NCI-H774 (cell line): ENCODE measurements around the gene GCSH.
A peak's percentile ranks its signal among the peaks of the same experiment; 100 is the strongest.

Experiments used
- DNase-seq: peaks from one replicate; lab custom pipeline; 2025; lab: John Stamatoyannopoulos, UW

GCSH gene

GRCh38 chr16:81041696-81042095 is 54.5 kb downstream of the GCSH start:
- no peak for DNase-seq

- DNase-seq = no peak
Observed at GRCh38 chr16:81040842-81041241, 55.4 kb downstream of the GCSH start.

- no peak for DNase-seq
Observed at GRCh38 chr16:81040131-81040530, 56.1 kb downstream of the GCSH start.

- no peak for DNase-seq
Observed at GRCh38 chr16:81036751-81037350, 59.3 kb downstream of the GCSH start.

- DNase-seq = no peak
Observed at GRCh38 chr16:81035975-81036750, 60.0 kb downstream of the GCSH start.

- peak; percentile 74 for DNase-seq
Observed at GRCh38 chr16:81035398-81035974, 60.7 kb downstream of the GCSH start, which contains the start of gene ATMIN. Gene ATMIN, plus strand, starts transcription at chr16:81035842. Its CDS starts 29 bp downstream, at chr16:81035871.
